Measurements from ENCODE around the gene INPP5F.

DNA sequence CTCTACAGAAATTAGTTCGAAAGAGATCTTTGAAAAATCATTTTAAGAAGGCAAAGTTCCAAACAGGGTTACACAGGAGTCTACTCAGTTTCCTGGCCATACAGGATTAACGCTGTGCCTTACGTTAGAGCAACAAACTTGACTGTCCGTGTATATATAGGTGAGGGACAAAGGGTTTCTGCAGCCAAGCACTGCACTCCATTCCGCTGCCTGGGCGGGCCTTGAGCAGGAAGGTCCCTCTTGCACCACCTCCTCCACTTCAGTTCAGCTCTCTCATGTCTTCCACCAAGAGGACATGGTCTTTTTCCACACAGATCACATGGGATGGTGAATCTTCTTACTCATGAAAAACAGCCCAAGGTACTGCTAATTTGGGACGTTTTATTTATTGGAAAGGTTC is 103.6 kb downstream of the INPP5F start:
- no peak for TF ChIP-seq POLR2AphosphoS5 (IDR thresholded peaks at IDR 0.05; ENCODE audit: borderline replicate concordance, low read depth, low read length)
- TF ChIP-seq EZH2 (IDR thresholded peaks at IDR 0.05): no peak

All from SK-N-MC (cell line).